Upper lobe of right lung (tissue), 1 donor: Measurements from ENCODE around the gene SIVA1. TPM values are rescaled to one million over a fixed set of nuclear protein-coding genes. Genes with fewer than 3 reads are reported as not detected.

ENCODE experiments used
- ATAC-seq: fragments of 200-7000 bp; cut with Tn5 transposase; one replicate; pipeline ENCODE4 v1.9.1; 2020; ENCODE audit warnings: mild to moderate bottlenecking, moderate library complexity
- DNase-seq: peaks from one replicate; pipeline ENCODE4 v3.0.0-alpha.2; 2020
- H3K27ac ChIP-seq: fragments of 200-600 bp; one replicate; pipeline ENCODE4 v1.8.0; 2022
- H3K27me3 ChIP-seq: fragments of 200-600 bp; one replicate; pipeline ENCODE4 v1.8.0; 2022; ENCODE audit warnings: mild to moderate bottlenecking
- H3K36me3 ChIP-seq: fragments of 200-600 bp; one replicate; pipeline ENCODE4 v1.8.0; 2022
- H3K4me1 ChIP-seq: fragments of 200-600 bp; one replicate; pipeline ENCODE4 v1.8.0; 2022
- H3K4me3 ChIP-seq: fragments of 200-600 bp; one replicate; pipeline ENCODE4 v1.8.0; 2022; ENCODE audit warnings: mild to moderate bottlenecking
- H3K9me3 ChIP-seq: fragments of 200-600 bp; one replicate; pipeline ENCODE4 v1.8.0; 2022
- CTCF ChIP-seq: fragments of 200-600 bp; IDR thresholded peaks from one replicate; pipeline ENCODE4 v1.8.0; 2022; ENCODE audit warnings: antibody characterized with exemption
- intact Hi-C: fragments of 100-400 bp; cut with DNase I; formaldehyde crosslinking; loops from one replicate; pipeline ENCODE4 v1.11.0; 2022
- total RNA-seq: library from RNA; stranded (reverse); fragmentation: NEBNext Ultra II Directional; extraction: Animal tissue kit (Norgen Biotek cat#: 25700); gene quantifications from one replicate; pipeline ENCODE4 v1.2.1, GENCODE V29; 2021
- donor health status: DM: no; HTN: yes; CAD: no; lungs with severe emphysema.

SIVA1 gene
- total RNA-seq, 1 donor from 2014 or later = 66.1 TPM

- Histone ChIP-seq H3K27ac (peak overlapping the region; percentile 65), H3K4me1 (peaks cover 12% of the 10 kb centered on the region), H3K27me3 (no peaks in the 10 kb centered on the region), H3K9me3 (no peaks in the 10 kb centered on the region), H3K4me3 (no peak overlapping the region), H3K36me3 (peaks cover 26% of the 10 kb centered on the region)
- DNase-seq (no peak), ATAC-seq (no peak)
- TF ChIP-seq CTCF = no peak
- intact Hi-C loops = no loop called here
These were observed 14.6 kb downstream of the SIVA1 start for GRCh38 chr14:104767634-104767918.

GRCh38 chr14:104768437-104769323 is 15.7 kb downstream of the SIVA1 start:
- Histone ChIP-seq H3K4me3 (no peak overlapping the region), H3K4me1 (peaks cover 12% of the 10 kb centered on the region), H3K9me3 (no peaks in the 10 kb centered on the region), H3K27me3 (no peaks in the 10 kb centered on the region), H3K36me3 (peaks cover 37% of the 10 kb centered on the region), H3K27ac (no peak overlapping the region)
- DNase-seq = peak; percentile 94
- ATAC-seq = peak; percentile 95
- intact Hi-C loops = no loop called here
- TF ChIP-seq CTCF = peak; percentile 96

DNA sequence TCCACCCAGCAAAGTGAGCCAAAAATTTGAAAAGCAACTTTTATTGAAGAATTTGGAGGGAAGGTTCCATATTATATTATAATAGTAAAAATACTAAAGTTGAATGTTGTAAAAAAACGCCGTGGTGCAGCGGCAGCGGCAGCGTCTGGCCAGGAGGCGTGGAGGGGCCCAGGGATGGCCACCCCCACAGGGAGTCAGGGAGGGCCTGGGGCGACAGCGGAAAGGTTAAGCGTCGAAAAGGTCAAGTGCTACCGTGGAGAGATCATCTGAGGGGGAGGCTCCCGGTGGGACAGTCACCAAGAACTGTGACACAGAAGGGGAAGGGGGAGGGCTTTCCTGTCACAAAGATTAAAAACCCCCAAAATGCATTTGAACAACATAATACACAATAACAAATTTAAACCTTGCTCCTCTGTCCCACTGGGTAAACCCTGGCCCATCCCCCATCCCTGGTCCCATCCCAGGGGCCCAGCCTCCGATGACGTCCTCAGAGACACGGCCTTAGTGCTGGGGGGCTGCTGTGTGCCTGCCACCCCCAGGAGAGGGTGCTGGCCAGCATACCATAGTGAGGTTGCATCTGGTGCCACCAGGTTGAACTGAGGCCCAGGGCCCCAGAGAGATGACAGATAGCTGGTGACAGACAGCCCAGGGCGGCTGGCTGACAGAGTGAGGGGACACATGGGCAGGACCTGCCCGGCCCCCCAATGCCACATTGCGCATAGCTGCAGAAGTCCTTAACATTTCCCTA is 16.6 kb downstream of the SIVA1 start:
- intact Hi-C loops = no loop called here
- no peak for TF ChIP-seq CTCF
- DNase-seq (no peak), ATAC-seq (no peak)
- Histone ChIP-seq H3K27ac (no peak overlapping the region), H3K4me1 (peaks cover 12% of the 10 kb centered on the region), H3K4me3 (no peak overlapping the region), H3K36me3 (peaks cover 41% of the 10 kb centered on the region), H3K27me3 (no peaks in the 10 kb centered on the region), H3K9me3 (no peaks in the 10 kb centered on the region)

DNA sequence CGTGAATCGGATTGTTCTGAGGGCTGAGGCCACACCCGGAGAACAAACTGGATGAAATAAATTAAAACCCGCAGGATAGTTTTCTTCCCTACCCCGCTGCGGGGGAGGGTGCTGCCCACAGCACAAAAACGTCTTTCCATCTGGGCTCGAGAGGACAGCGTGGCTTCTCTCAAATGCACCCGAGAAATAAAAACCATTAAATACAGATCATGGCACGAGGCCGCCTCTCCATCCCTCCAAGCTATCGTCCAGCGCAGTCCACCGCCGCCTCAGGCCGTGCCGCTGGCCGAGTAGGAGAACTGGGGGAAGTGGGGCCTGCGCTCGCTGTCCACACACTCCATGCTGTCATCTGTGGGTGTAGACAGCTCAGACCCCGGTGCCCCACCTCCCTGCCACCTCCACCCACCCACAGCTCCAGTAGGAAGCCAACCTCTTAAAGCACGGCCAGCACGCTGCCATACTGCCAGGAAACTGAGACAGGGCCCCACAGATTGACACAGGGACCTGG is 17.2 kb downstream of the SIVA1 start:
- no peak for DNase-seq
- intact Hi-C loops = no loop called here
- H3K27me3 ChIP-seq = no peaks in the 10 kb centered on the region
- TF ChIP-seq CTCF = no peak
- no peak overlapping the region for H3K4me3 ChIP-seq
- ATAC-seq = no peak
- H3K27ac ChIP-seq = no peak overlapping the region
- H3K36me3 ChIP-seq = peaks cover 48% of the 10 kb centered on the region
- H3K4me1 ChIP-seq = peaks cover 12% of the 10 kb centered on the region
- H3K9me3 ChIP-seq = no peaks in the 10 kb centered on the region

DNA sequence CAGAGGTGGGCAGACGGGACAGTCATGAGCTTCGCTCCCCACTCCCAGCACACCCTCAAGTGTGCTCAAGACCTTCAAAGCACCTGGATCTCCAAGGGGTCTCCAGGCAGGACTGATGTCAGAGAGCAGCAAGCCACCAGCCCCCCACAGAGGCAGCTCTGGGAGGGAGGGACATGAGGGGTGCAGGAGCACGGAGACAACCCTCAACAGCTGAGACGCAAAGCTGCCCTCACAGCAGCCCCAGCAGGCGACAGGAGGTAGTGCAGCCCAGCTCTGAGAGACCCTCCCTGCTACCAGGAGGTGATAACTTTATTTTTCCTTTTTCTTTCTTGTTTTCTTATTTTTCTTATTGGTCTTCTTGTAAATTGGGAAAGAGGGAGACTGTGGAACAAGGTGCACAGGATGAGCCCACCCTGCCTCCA is 17.9 kb downstream of the SIVA1 start:
- H3K36me3 ChIP-seq = peaks cover 52% of the 10 kb centered on the region
- no peaks in the 10 kb centered on the region for H3K27me3 ChIP-seq
- TF ChIP-seq CTCF = peak; percentile 51
- ATAC-seq (no peak), DNase-seq (no peak)
- H3K9me3 ChIP-seq = no peaks in the 10 kb centered on the region
- peaks cover 12% of the 10 kb centered on the region for H3K4me1 ChIP-seq
- no peak overlapping the region for H3K4me3 ChIP-seq
- intact Hi-C loops = no loop called here
- no peak overlapping the region for H3K27ac ChIP-seq
